HUES64 (cell line): Measurements from ENCODE around the gene HMCN2.

Experiments
- H3K27ac ChIP-seq: 2 replicates; pipeline ENCODE4 v1.7.0; 2013; ENCODE audit warnings: low read depth, low read length, inconsistent platforms
- H3K27me3 ChIP-seq: 2 replicates; pipeline ENCODE4 v1.6.1; 2013; ENCODE audit warnings: mild to moderate bottlenecking, low read length; ENCODE audit not compliant: insufficient read depth
- H3K36me3 ChIP-seq: 2 replicates; pipeline ENCODE4 v1.6.1; 2013; ENCODE audit warnings: mild to moderate bottlenecking, low read length; ENCODE audit not compliant: insufficient read depth
- H3K4me1 ChIP-seq: 2 replicates; pipeline ENCODE4 v1.6.1; 2013; ENCODE audit warnings: mild to moderate bottlenecking, low read length, moderate library complexity; ENCODE audit not compliant: insufficient read depth
- H3K4me3 ChIP-seq: 2 replicates; pipeline ENCODE4 v1.5.1; 2013; ENCODE audit warnings: mild to moderate bottlenecking, low read length, moderate library complexity
- H3K9ac ChIP-seq: 2 replicates; pipeline ENCODE4 v1.6.1; 2013; ENCODE audit warnings: mild to moderate bottlenecking, low read depth, low read length
- H3K9me3 ChIP-seq: 2 replicates; pipeline ENCODE4 v1.6.1; 2013; ENCODE audit warnings: low read depth, low read length; ENCODE audit not compliant: insufficient read depth
- WGBS: fragments of 150-250, 120-280 bp; methylation state at CpG from one replicate; pipeline ENCODE4 v1.1.7; 2013; ENCODE audit warnings: missing lambda C conversion rate; 5-methylcytosine and 5-hydroxymethylcytosine counted together

The HMCN2 gene

GRCh38 chr9:130424595-130425454 lies 159.3 kb downstream of the HMCN2 start:
- WGBS = 93% methylated on average over 24 of the region's 24 CpGs
- no peaks in the 10 kb centered on the region for H3K36me3 ChIP-seq
- peaks cover 17% of the 10 kb centered on the region for H3K4me1 ChIP-seq
- H3K27me3 ChIP-seq = no peaks in the 10 kb centered on the region
- H3K27ac ChIP-seq = no peak overlapping the region
- H3K4me3 ChIP-seq = no peak overlapping the region
- no peaks in the 10 kb centered on the region for H3K9me3 ChIP-seq
- H3K9ac ChIP-seq = no peak overlapping the region

DNA sequence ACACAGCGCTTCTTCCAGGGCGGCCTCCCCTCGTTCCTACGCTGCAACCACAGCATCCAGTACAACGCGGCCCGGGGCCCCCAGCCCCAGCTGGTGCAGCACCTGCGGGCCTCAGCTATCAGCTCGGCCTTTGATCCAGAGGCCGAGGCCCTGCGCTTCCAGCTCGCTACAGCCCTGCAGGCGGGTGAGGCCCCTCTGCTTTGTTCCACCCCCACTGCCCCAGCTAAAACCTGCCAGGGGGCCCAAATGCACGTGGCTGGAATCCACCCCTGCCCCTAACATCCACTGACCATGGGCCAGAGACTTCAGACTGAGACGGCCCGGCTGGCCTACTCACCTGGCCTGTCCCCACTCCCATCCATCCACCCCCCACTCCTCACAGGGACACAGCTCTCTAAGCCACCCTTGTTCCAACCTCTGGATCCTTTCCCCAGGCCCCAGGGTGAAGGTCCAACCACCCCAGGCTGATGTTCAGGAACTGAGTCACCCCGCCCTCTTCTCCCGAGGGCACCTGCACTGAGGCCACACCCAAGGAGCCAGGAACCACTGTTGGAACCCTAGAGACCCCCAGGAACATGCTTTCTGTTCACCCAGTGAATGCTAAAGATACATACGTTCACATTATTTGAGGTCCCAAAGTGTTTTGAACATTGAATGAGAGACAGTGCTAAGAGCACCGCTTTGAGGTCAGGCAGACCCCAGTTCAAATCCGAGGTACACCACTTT lies 160.3 kb downstream of the HMCN2 start:
- H3K27ac ChIP-seq = no peak overlapping the region
- WGBS = 82% methylated on average over 21 of the region's 21 CpGs
- no peak overlapping the region for H3K9ac ChIP-seq
- peaks cover 16% of the 10 kb centered on the region for H3K4me1 ChIP-seq
- H3K36me3 ChIP-seq = no peaks in the 10 kb centered on the region
- no peak overlapping the region for H3K4me3 ChIP-seq
- no peaks in the 10 kb centered on the region for H3K9me3 ChIP-seq
- H3K27me3 ChIP-seq = no peaks in the 10 kb centered on the region

- Histone ChIP-seq H3K4me1 (peaks cover 11% of the 10 kb centered on the region), H3K4me3 (no peak overlapping the region), H3K9ac (no peak overlapping the region), H3K36me3 (no peaks in the 10 kb centered on the region), H3K27ac (no peak overlapping the region), H3K9me3 (no peaks in the 10 kb centered on the region), H3K27me3 (no peaks in the 10 kb centered on the region)
- 85% methylated on average over 7 of the region's 8 CpGs for WGBS
These were observed 160.9 kb downstream of the HMCN2 start for GRCh38 chr9:130426467-130426773.

- H3K9ac ChIP-seq = no peak overlapping the region
- 66% methylated on average over 10 of the region's 10 CpGs for WGBS
- H3K27ac ChIP-seq = no peak overlapping the region
- H3K9me3 ChIP-seq = no peaks in the 10 kb centered on the region
- H3K36me3 ChIP-seq = no peaks in the 10 kb centered on the region
- no peaks in the 10 kb centered on the region for H3K27me3 ChIP-seq
- peaks cover 8% of the 10 kb centered on the region; the same call in 1 of the 2 replicates for H3K4me1 ChIP-seq
- H3K4me3 ChIP-seq = no peak overlapping the region
These were observed 161.3 kb downstream of the HMCN2 start for GRCh38 chr9:130426883-130427282.

GRCh38 chr9:130427326-130427725 lies 161.8 kb downstream of the HMCN2 start:
- 90% methylated on average over 12 of the region's 12 CpGs for WGBS
- Histone ChIP-seq H3K9me3 (no peaks in the 10 kb centered on the region), H3K36me3 (no peaks in the 10 kb centered on the region), H3K27ac (no peak overlapping the region), H3K4me3 (no peak overlapping the region), H3K4me1 (peaks cover 3% of the 10 kb centered on the region; the same call in 1 of the 2 replicates), H3K27me3 (peaks cover 2% of the 10 kb centered on the region), H3K9ac (no peak overlapping the region)

DNA sequence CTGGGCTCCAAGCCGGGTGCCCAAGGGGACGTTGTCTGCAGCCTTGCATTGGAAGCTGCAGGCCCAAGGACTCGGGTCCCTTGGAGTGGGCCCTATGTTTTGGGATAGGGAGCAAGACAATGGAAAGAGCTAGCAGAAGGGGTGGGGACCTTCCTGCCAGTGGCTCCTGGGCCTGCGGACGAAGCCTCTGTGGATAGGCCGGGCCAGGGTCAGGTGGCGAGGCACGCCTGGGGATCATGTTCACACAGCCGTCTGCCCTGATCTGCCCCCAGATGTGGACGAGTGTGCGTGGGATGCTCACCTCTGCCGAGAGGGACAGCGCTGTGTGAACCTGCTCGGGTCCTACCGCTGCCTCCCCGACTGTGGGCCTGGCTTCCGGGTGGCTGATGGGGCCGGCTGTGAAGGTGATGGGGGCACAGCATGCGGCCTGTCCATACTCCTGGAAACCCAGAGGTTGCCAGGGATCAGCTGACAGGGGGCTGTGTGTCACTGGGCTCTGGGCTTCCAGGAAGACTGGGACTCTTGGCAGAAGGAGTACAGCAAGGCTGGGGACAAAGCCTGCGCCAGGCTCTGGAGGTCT lies 162.6 kb downstream of the HMCN2 start:
- Histone ChIP-seq H3K27me3 (peaks cover 10% of the 10 kb centered on the region), H3K9me3 (no peaks in the 10 kb centered on the region), H3K4me1 (no peaks in the 10 kb centered on the region), H3K27ac (no peak overlapping the region), H3K4me3 (no peak overlapping the region), H3K9ac (no peak overlapping the region), H3K36me3 (no peaks in the 10 kb centered on the region)
- WGBS = 89% methylated on average over 20 of the region's 20 CpGs

DNA sequence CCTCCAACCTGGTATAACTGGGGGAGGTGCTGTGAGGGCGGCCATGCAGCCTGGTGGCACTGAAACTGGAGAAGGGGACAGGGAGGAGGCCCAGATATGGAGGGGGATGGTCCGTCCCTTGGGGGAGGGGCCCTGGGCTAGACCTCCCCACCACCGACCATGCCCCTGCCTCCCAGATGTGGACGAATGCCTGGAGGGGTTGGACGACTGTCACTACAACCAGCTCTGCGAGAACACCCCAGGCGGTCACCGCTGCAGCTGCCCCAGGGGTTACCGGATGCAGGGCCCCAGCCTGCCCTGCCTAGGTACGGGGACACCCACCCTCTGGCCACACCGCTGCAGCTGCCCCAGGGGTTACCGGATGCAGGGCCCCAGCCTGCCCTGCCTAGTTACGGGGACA lies 163.8 kb downstream of the HMCN2 start:
- no peak overlapping the region for H3K9ac ChIP-seq
- no peaks in the 10 kb centered on the region for H3K9me3 ChIP-seq
- H3K4me3 ChIP-seq = no peak overlapping the region
- 0 out of 2 replicates have a peak, but pooled peaks cover 4% of the 10 kb centered on the region for H3K4me1 ChIP-seq
- 88% methylated on average over 13 of the region's 13 CpGs for WGBS
- no peaks in the 10 kb centered on the region for H3K36me3 ChIP-seq
- H3K27me3 ChIP-seq = peaks cover 22% of the 10 kb centered on the region
- H3K27ac ChIP-seq = no peak overlapping the region

DNA sequence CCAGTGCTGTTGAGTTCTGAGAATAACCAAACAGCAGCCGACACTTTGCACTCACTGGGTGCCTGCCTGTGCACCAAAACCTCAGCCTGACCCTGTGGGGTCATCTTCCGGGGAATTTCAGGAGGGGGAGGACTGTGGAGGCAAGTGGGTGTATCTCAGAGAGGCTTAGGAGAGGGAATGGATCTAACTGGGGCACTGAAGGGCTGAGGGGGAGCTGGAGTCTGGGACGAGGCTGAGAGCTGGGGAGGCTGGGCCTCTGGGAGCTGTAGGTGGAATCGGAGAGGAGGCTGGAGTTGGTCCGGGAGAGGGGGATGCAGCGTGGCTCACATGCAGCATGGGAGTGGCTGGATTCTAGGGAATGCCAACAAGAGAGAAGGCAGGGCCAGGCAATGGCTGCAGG lies 164.3 kb downstream of the HMCN2 start:
- H3K4me1 ChIP-seq = 0 out of 2 replicates have a peak, but pooled peaks cover 4% of the 10 kb centered on the region
- no peaks in the 10 kb centered on the region for H3K9me3 ChIP-seq
- H3K27ac ChIP-seq = no peak overlapping the region
- H3K36me3 ChIP-seq = no peaks in the 10 kb centered on the region
- H3K4me3 ChIP-seq = no peak overlapping the region
- WGBS = 94% methylated on average over 6 of the region's 6 CpGs
- peaks cover 25% of the 10 kb centered on the region for H3K27me3 ChIP-seq
- H3K9ac ChIP-seq = no peak overlapping the region

- H3K4me3 ChIP-seq = no peak overlapping the region
- 93% methylated on average over 18 of the region's 18 CpGs for WGBS
- no peak overlapping the region for H3K9ac ChIP-seq
These were observed 164.7 kb downstream of the HMCN2 start for GRCh38 chr9:130430232-130430631.

DNA sequence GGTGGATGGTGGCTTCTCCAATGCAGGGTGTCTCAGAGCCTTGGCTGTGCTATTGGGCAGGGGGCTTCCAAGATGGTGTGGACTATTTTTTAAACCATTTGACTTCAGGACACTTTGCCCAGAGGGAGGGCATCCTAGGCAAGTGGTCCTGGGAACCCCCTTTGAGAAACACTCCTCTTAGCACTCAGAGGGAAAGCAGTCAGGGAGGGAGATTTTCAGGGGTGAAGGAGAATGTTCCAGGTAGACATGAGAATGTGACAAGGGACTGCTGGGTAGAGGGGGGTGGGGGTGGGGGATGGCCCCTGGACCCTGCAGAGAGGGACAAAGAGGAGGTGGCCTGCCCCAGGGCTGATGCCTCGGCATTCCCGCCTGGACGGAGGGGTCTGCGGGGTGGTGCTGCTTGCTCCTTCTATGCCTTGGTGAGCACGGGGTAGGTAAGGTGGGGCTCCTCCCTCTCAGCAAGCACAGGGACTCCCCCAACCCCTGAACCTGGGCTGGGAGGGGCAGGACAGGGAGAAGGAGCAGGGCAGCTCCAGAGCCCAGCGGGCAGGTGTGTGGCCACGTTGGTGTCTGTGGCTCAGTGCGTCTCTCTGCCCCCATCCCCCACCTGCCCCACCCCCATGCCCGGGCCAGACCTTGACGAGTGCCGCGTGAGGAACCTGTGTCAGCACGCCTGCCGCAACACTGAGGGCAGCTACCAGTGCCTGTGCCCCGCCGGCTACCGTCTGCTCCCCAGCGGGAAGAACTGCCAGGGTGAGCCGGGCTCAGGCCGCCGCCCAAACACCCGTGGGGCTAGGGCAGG lies 165.4 kb downstream of the HMCN2 start:
- peaks cover 28% of the 10 kb centered on the region for H3K27me3 ChIP-seq
- no peak overlapping the region for H3K27ac ChIP-seq
- H3K4me3 ChIP-seq = no peak overlapping the region
- no peaks in the 10 kb centered on the region for H3K36me3 ChIP-seq
- 86% methylated on average over 22 of the region's 22 CpGs for WGBS
- H3K9me3 ChIP-seq = no peaks in the 10 kb centered on the region
- 0 out of 2 replicates have a peak, but pooled peaks cover 4% of the 10 kb centered on the region for H3K4me1 ChIP-seq
- no peak overlapping the region for H3K9ac ChIP-seq

More at GRCh38 chr9:130430232-130430631, 164.7 kb downstream of the HMCN2 start:
- no peaks in the 10 kb centered on the region for H3K9me3 ChIP-seq
- no peaks in the 10 kb centered on the region for H3K36me3 ChIP-seq
- 0 out of 2 replicates have a peak, but pooled peaks cover 4% of the 10 kb centered on the region for H3K4me1 ChIP-seq
- peaks cover 27% of the 10 kb centered on the region for H3K27me3 ChIP-seq
- H3K27ac ChIP-seq = no peak overlapping the region
